Liver (tissue), 9 donors: Measurements from ENCODE around the gene CDH4. TPM values are rescaled to one million over a fixed set of nuclear protein-coding genes. Genes with fewer than 3 reads are reported as not detected.

Experiments used
- DNase-seq: peaks from one replicate; pipeline ENCODE4 v3.0.0-alpha.2; 2017; ENCODE audit warnings: low spot score
- H3K27ac ChIP-seq, 2 donors: one replicate each; pipeline ENCODE4 v1.7.0; 2013; ENCODE audit warnings: inconsistent platforms in 2 of 2, low read length in 2 of 2, control low read depth in 1 of 2, low read depth in 1 of 2, mild to moderate bottlenecking in 1 of 2
- H3K27me3 ChIP-seq, 4 donors: one replicate each; pipeline versions ENCODE4 v1.6.1 to v1.7.0; 2013; ENCODE audit warnings: low read length in 3 of 4, inconsistent platforms in 1 of 4, mild to moderate bottlenecking in 1 of 4, moderate library complexity in 1 of 4; ENCODE audit not compliant: control insufficient read depth in 4 of 4, insufficient read depth in 4 of 4
- H3K36me3 ChIP-seq, 4 donors: one replicate each; pipeline versions ENCODE4 v1.6.1 to v1.7.0; 2013; ENCODE audit warnings: low read length in 3 of 4, mild to moderate bottlenecking in 3 of 4, low read depth in 1 of 4, moderate library complexity in 1 of 4; ENCODE audit not compliant: control insufficient read depth in 4 of 4, insufficient read depth in 3 of 4
- H3K4me1 ChIP-seq, 4 donors: one replicate each; pipeline versions ENCODE4 v1.6.1 to v1.7.0; 2013; ENCODE audit warnings: low read length in 3 of 4, mild to moderate bottlenecking in 3 of 4, moderate library complexity in 1 of 4; ENCODE audit not compliant: control insufficient read depth in 4 of 4, insufficient read depth in 4 of 4
- H3K4me3 ChIP-seq, 3 donors: one replicate each; pipeline versions ENCODE4 v1.6.1 to v1.7.0; 2013; ENCODE audit warnings: low read length in 3 of 3, control low read depth in 1 of 3, low read depth in 1 of 3, mild to moderate bottlenecking in 1 of 3
- H3K9ac ChIP-seq, 2 donors: one replicate each; pipeline ENCODE4 v1.7.0; 2013; ENCODE audit warnings: low read length in 2 of 2, mild to moderate bottlenecking in 2 of 2, moderate library complexity in 2 of 2, control low read depth in 1 of 2, low read depth in 1 of 2
- H3K9me3 ChIP-seq, 4 donors: one replicate each; pipeline versions ENCODE4 v1.6.1 to v1.7.0; 2013; ENCODE audit warnings: low read length in 3 of 4; ENCODE audit not compliant: control insufficient read depth in 4 of 4
- CTCF ChIP-seq: fragments of 150-350 bp; IDR thresholded peaks from 2 replicates; pipeline ENCODE4 v1.5.1; 2017; ENCODE audit warnings: improper control_type of control experiment, low read depth, low read length; ENCODE audit not compliant: missing input control
- FOXA2 ChIP-seq: IDR thresholded peaks from 2 replicates; pipeline ENCODE4 v1.6.1; 2016; ENCODE audit warnings: antibody characterized with exemption
- GABPA ChIP-seq, 2 donors: IDR thresholded peaks in 1 of 2; conservative IDR thresholded peaks in 1 of 2; 2 replicates each; pipeline ENCODE4 v1.6.1; 2016; ENCODE audit warnings: antibody characterized with exemption in 2 of 2, mild to moderate bottlenecking in 1 of 2, moderate library complexity in 1 of 2
- HNF4A ChIP-seq, 2 donors: conservative IDR thresholded peaks; 2 replicates each; pipeline ENCODE4 v1.6.1; 2016; ENCODE audit warnings: antibody characterized with exemption in 2 of 2, mild to moderate bottlenecking in 2 of 2
- HNF4G ChIP-seq: IDR thresholded peaks from 2 replicates; pipeline ENCODE4 v1.6.1; 2016; ENCODE audit warnings: antibody characterized with exemption
- JUND ChIP-seq, 2 donors: IDR thresholded peaks; 2 replicates each; pipeline ENCODE4 v1.6.1; 2016; ENCODE audit warnings: antibody characterized with exemption in 2 of 2
- MAX ChIP-seq: IDR thresholded peaks from 2 replicates; pipeline ENCODE4 v1.6.1; 2016; ENCODE audit warnings: antibody characterized with exemption
- RAD21 ChIP-seq, 2 donors: IDR thresholded peaks; 2 replicates each; pipeline ENCODE4 v1.6.1; 2016; ENCODE audit warnings: antibody characterized with exemption in 2 of 2, mild to moderate bottlenecking in 2 of 2
- REST ChIP-seq: IDR thresholded peaks from 2 replicates; pipeline ENCODE4 v1.6.1; 2016; ENCODE audit warnings: antibody characterized with exemption, mild to moderate bottlenecking
- RXRA ChIP-seq, 2 donors: IDR thresholded peaks; 2 replicates each; pipeline ENCODE4 v1.6.1; 2017 to 2018; ENCODE audit warnings: antibody characterized with exemption in 2 of 2, mild to moderate bottlenecking in 1 of 2
- TAF1 ChIP-seq: conservative IDR thresholded peaks from 2 replicates; pipeline ENCODE4 v1.6.1; 2016; ENCODE audit warnings: antibody characterized with exemption, mild to moderate bottlenecking
- ZBTB33 ChIP-seq: IDR thresholded peaks from 2 replicates; pipeline ENCODE4 v1.6.1; 2016; ENCODE audit warnings: antibody characterized with exemption
- WGBS: extraction: QIAGEN DNeasy Blood & Tissue Kit; methylation state at CpG from one replicate; pipeline ENCODE4 v1.1.7; 2013; 5-methylcytosine and 5-hydroxymethylcytosine counted together
- polyA plus RNA-seq, 2 donors: library from polyadenylated mRNA; stranded (reverse) in 1 of 2; unstranded in 1 of 2; fragments of 200-250 nt in 1 of 2; fragments of >200 nt in 1 of 2; fragmentation: Nextera tagmentation in 1 of 2; extraction: Ambion mirVana in 1 of 2; gene quantifications; one replicate each; pipeline versions ENCODE4 v1.2.1 to v1.2.3, GENCODE V29; 2013 to 2015
- total RNA-seq, 2 donors: library from RNA; depleted of rRNA; stranded (reverse); fragments of >200 nt; gene quantifications; one replicate each; pipeline ENCODE4 v1.2.3, GENCODE V29; 2014
- donor health status: healthy.
- donor health status: healthy.
- donor health status: healthy.
- donor health status: healthy.
- donor health status: healthy.

CDH4 gene
- total and polyA plus RNA-seq, 4 donors = 0.03 to 0.25 (median 0.19) TPM; not detected in 1

GRCh38 chr20:61464307-61465303 lies 212.5 kb downstream of the CDH4 start:
- Histone ChIP-seq H3K27me3 (no peaks in the 10 kb centered on the region), H3K4me1 (no peaks in the 10 kb centered on the region), H3K36me3 (no peaks in the 10 kb centered on the region), H3K4me3 (no peak overlapping the region), H3K27ac (no peak overlapping the region), H3K9ac (no peak overlapping the region), H3K9me3 (peaks cover 0 to 8% (median 2%) of the 10 kb centered on the region in 4 donors)
- TF ChIP-seq RXRA (IDR thresholded peaks at IDR 0.05) (no peak), FOXA2 (no peak), HNF4A (conservative IDR thresholded peaks at IDR 0.05) (peak in 1 of 2 donors; percentile 4), GABPA (IDR thresholded peaks at IDR 0.05 in 1 of 2, conservative IDR thresholded peaks at IDR 0.05 in 1 of 2) (no peak), MAX (no peak)
- WGBS = 75% methylated on average over 9 of the region's 9 CpGs
- no peak for DNase-seq

- TF ChIP-seq ZBTB33 = no peak
- TF ChIP-seq FOXA2 = no peak
- TF ChIP-seq HNF4G = no peak
- no peak for TF ChIP-seq GABPA (IDR thresholded peaks at IDR 0.05 in 1 of 2, conservative IDR thresholded peaks at IDR 0.05 in 1 of 2)
- TF ChIP-seq JUND (IDR thresholded peaks at IDR 0.05) = no peak
- no peak for TF ChIP-seq REST
- no peak for TF ChIP-seq CTCF
- no peak for TF ChIP-seq HNF4A (conservative IDR thresholded peaks at IDR 0.05)
- TF ChIP-seq TAF1 = no peak
- TF ChIP-seq RAD21 (IDR thresholded peaks at IDR 0.05) = no peak
- WGBS = 72% methylated on average over 7 of the region's 7 CpGs
- H3K9me3 ChIP-seq = no peaks in the 10 kb centered on the region
- peaks cover 0 to 5% (median 0%) of the 10 kb centered on the region in 4 donors for H3K27me3 ChIP-seq
- H3K27ac ChIP-seq = no peak overlapping the region
- no peaks in the 10 kb centered on the region for H3K36me3 ChIP-seq
- H3K4me1 ChIP-seq = no peaks in the 10 kb centered on the region
- no peak overlapping the region for H3K9ac ChIP-seq
- no peak overlapping the region for H3K4me3 ChIP-seq
- no peak for DNase-seq
Measured at GRCh38 chr20:61475729-61476128, 223.7 kb downstream of the CDH4 start.
